Adrenal gland (tissue), 12 donors: ENCODE results near the gene ATP8A2. TPM values are rescaled to one million over a fixed set of nuclear protein-coding genes. Genes with fewer than 3 reads are reported as not detected.

Experiments used
- DNase-seq, 7 donors: peaks; one replicate each; pipeline ENCODE4 v3.0.0-alpha.2; 2019 to 2020
- H3K27ac ChIP-seq, 5 donors: fragments of 200-600 bp; sonication (generic) in 4 of 5; 1 replicate in 3 of 5; 2 replicates in 2 of 5; pipeline versions ENCODE4 v1.5.1 to v1.8.0; 2016 to 2020; ENCODE audit warnings: mild to moderate bottlenecking in 1 of 5
- H3K27me3 ChIP-seq: fragments of 200-600 bp; 2 replicates; pipeline ENCODE4 v1.8.0; 2021
- H3K36me3 ChIP-seq, 2 donors: fragments of 200-600 bp; replicated peaks in 1 of 2; 1 replicate in 1 of 2; 2 replicates in 1 of 2; pipeline versions ENCODE4 v1.5.1 to v1.8.0; 2018 to 2022
- H3K4me1 ChIP-seq, 2 donors: fragments of 200-600 bp; replicated peaks in 1 of 2; 1 replicate in 1 of 2; 2 replicates in 1 of 2; pipeline versions ENCODE4 v1.5.1 to v1.8.0; 2018 to 2021
- H3K4me3 ChIP-seq, 4 donors: fragments of 200-600 bp; sonication (generic) in 3 of 4; one replicate each; pipeline ENCODE4 v1.5.1; 2016 to 2018
- H3K9me3 ChIP-seq, 3 donors: fragments of 200-600 bp; sonication (generic) in 1 of 3; replicated peaks in 1 of 3; 1 replicate in 2 of 3; 2 replicates in 1 of 3; pipeline versions ENCODE4 v1.5.1 to v1.8.0; 2016 to 2021
- CTCF ChIP-seq, 6 experiments: fragments of 450-650 bp in 4 of 6; fragments of 200-600 bp in 2 of 6; sonication (generic) in 1 of 6; IDR thresholded peaks; 1 replicate in 5 of 6; 2 replicates in 1 of 6; pipeline versions ENCODE4 v1.5.1 to v1.8.0; 2016 to 2021; ENCODE audit warnings: antibody characterized with exemption in 6 of 6, mild to moderate bottlenecking in 2 of 6, moderate library complexity in 1 of 6
- POLR2A ChIP-seq, 2 donors: fragments of 450-650 bp; IDR thresholded peaks; one replicate each; pipeline ENCODE4 v1.6.1; 2017; ENCODE audit warnings: antibody characterized with exemption in 2 of 2, mild to moderate bottlenecking in 2 of 2, moderate library complexity in 1 of 2
- WGBS, 4 donors: extraction: QIAGEN DNeasy Blood & Tissue Kit in 2 of 4; methylation state at CpG; one replicate each; pipeline versions ENCODE4 v1.1.5 to v1.1.7; 2013 to 2017; 5-methylcytosine and 5-hydroxymethylcytosine counted together
- intact Hi-C, 2 donors: fragments of 100-400 bp; cut with DNase I; formaldehyde crosslinking; loops; one replicate each; pipeline versions ENCODE4 v1.14.1 to v1.15.0; 2022 to 2023
- polyA plus RNA-seq, 3 donors: library from polyadenylated mRNA; stranded (reverse); fragments of 200-250 nt in 2 of 3; fragments of 350-450 nt in 1 of 3; fragmentation: Illumina TruSeq in 1 of 3; extraction: RNeasy Lipid Tissue Mini Kit (QIAGEN cat#74804) in 1 of 3; gene quantifications; one replicate each; pipeline ENCODE4 v1.2.3, GENCODE V29; 2013 to 2014
- total RNA-seq, 9 donors: library from RNA; depleted of rRNA in 4 of 9; stranded (reverse); fragments of >200 nt in 4 of 9; fragments of 120-200 nt in 1 of 9; fragmentation: NEBNext Ultra II Directional in 1 of 9; extraction: Animal tissue kit (Norgen Biotek cat#: 25700) in 1 of 9; gene quantifications; one replicate each; pipeline versions ENCODE4 v1.1.0 to v1.2.4, GENCODE V29; 2013 to 2023
- donor health status: healthy with polysubstance abuse.
- donor health status: Bipolar disorder and iron deficiency.
- donor health status: DM: yes; HTN: yes; CAD: no.
- donor health status: DM: no; HTN: no; CAD: no.
- donor health status: DM: no; HTN: no; CAD: no.
- donor health status: DM: yes; HTN: yes; CAD: no.

Gene ATP8A2
- total and polyA plus RNA-seq, 12 donors: 0.77 to 14.0 (median 4.3) TPM

- TF ChIP-seq POLR2A (IDR thresholded peaks at IDR 0.05) (no peak), CTCF (IDR thresholded peaks at IDR 0.05) (no peak)
- no peaks in the 10 kb centered on the region for H3K27me3 ChIP-seq
- WGBS, 4 donors: 92 to 93% (median 92%) methylated on average over 31 to 32 of the region's 32 CpGs
These were observed 6.0 kb upstream of the ATP8A2 start for GRCh38 chr13:25365720-25366235.

GRCh38 chr13:25371158-25371874 is 458 bp upstream of the ATP8A2 start:
- 21 to 38% (median 29%) methylated on average over 18 to 20 of the region's 20 CpGs for WGBS, 4 donors
- Histone ChIP-seq H3K27me3 (peaks cover 7% of the 10 kb centered on the region), H3K36me3 (no peaks in the 10 kb centered on the region), H3K4me1 (peaks cover 0 to 7% of the 10 kb centered on the region in 2 donors), H3K27ac (peak overlapping the region in 1 of 5 donors; percentile 65), H3K9me3 (no peaks in the 10 kb centered on the region), H3K4me3 (peak overlapping the region in 2 of 4 donors; percentile 16 to 68)
- peak in 3 of 7 donors; percentile 3 to 26 (median 22) for DNase-seq
- TF ChIP-seq POLR2A (IDR thresholded peaks at IDR 0.05) (no peak), CTCF (IDR thresholded peaks at IDR 0.05) (no peak)
- intact Hi-C loops: no loop called here

More at GRCh38 chr13:25365720-25366235, 6.0 kb upstream of the ATP8A2 start:
- H3K9me3 ChIP-seq: no peaks in the 10 kb centered on the region
- no peak overlapping the region for H3K27ac ChIP-seq
- H3K4me3 ChIP-seq: no peak overlapping the region
- DNase-seq: no peak
- H3K36me3 ChIP-seq: no peaks in the 10 kb centered on the region
- H3K4me1 ChIP-seq: no peaks in the 10 kb centered on the region
- intact Hi-C loops: no loop called here

GRCh38 chr13:25372284-25373081 is 709 bp downstream of the ATP8A2 start:
- no peaks in the 10 kb centered on the region for H3K9me3 ChIP-seq
- no peaks in the 10 kb centered on the region for H3K36me3 ChIP-seq
- peaks cover 0 to 7% of the 10 kb centered on the region in 2 donors for H3K4me1 ChIP-seq
- TF ChIP-seq CTCF (IDR thresholded peaks at IDR 0.05) (no peak), POLR2A (IDR thresholded peaks at IDR 0.05) (no peak)
- intact Hi-C loops: no loop called here
- WGBS, 4 donors: 17 to 59% (median 26%) methylated on average over 27 to 82 of the region's 82 CpGs
- H3K4me3 ChIP-seq: peak overlapping the region in 2 of 4 donors; percentile 26 to 68
- peaks cover 7% of the 10 kb centered on the region for H3K27me3 ChIP-seq
- H3K27ac ChIP-seq: peak overlapping the region in 1 of 5 donors; percentile 65
- peak in 3 of 7 donors; percentile 1 to 23 (median 18) for DNase-seq
